Measurements from ENCODE around the gene TPO. TPM values are rescaled to one million over a fixed set of nuclear protein-coding genes. Genes with fewer than 3 reads are reported as not detected.

The TPO gene
- polyA plus RNA-seq, 1 donor from 2014 or later, result not detected

DNA sequence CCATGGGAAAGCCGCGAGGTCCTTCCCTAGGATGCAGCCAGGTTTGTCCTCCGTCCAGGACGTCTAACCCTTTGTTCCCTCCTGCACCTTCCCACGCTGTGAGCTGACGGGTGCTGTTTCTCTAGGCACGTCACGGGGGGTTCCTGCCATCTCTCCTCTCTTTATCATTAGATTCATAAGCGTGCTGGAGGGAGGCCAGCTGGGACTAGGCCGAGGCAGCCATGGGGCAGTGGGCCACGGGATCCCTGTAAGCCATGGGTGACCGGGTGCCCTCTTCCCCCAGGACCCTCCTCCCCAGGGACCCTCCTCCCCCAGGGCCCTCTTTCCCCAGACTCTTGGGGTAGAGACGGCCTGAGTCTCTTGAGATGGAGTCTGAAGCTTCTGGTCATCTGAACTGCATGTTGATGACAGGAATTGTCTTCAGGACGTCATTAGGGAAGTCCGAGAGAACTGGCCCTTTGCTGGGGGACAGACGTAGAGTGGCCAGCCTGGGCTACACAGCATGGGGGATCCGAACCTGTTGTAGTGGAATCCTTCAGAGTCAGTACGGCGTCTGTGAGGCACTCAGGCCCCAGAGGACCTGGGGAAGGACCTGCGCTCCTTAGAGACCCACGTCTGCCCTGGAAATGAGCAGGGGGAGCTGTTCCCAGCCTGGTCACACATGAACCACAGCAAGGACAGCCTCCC is 108.1 kb downstream of the TPO start:
- no peak overlapping the region for H3K4me3 ChIP-seq (ENCODE audit: low read length)

DNA sequence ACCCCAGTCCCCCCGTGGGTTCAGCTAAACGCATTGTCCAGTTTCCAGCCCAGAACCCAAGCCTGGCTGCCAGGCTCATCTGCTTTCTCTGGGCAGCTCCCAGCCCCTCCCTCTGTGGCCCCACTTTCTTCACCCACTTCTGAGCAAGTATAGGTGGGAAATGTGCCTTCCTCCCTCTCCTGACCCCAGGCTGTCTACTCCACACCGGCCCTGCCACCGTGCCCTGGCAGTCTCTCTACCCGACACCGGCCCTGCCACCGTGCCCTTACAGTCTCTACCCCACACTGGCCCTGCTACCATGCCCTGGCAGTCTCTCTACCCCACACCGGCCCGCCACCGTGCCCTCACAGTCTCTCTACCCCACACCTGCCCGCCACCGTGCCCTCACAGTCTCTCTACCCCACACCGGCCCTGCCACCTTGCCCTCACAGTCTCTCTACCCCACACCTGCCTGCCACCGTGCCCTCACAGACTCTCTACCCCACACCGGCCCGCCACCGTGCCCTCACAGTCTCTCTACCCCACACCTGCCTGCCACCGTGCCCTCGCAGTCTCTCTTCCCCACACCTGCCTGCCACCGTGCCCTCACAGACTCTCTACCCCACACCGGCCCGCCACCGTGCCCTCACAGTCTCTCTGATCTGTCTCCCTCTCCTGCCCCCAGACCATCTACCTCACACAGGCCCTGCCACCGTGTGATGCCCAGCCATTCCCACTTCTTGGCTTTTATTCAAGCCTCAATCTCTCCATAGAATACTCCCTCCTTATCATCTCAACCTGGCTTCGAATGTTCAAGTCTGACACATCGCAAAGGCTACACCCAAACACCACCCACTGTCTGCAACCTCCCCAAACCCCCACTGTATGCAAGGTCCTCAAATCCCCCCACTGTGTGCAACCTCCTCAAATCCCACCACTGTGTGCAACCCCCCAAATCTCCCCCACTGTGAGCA is 108.9 kb downstream of the TPO start:
- Histone ChIP-seq H3F3A (ENCODE audit: insufficient read depth, low read length, poor library complexity, severe bottlenecking) (no peaks in the 10 kb centered on the region), H4K20me1 (ENCODE audit: insufficient read depth) (no peaks in the 10 kb centered on the region), H3K27ac (ENCODE audit: low read length) (no peak overlapping the region), H3K4me2 (ENCODE audit: low read length) (no peak overlapping the region), H3K4me3 (ENCODE audit: low read length) (no peak overlapping the region), H3K27me3 (ENCODE audit: insufficient read depth, low read depth, low read length) (no peaks in the 10 kb centered on the region), H2AFZ (ENCODE audit: low read depth, low read length) (no peak overlapping the region), H3K9me2 (ENCODE audit: insufficient read depth, low read length) (no peaks in the 10 kb centered on the region), H3K9ac (ENCODE audit: low read length) (no peak overlapping the region), H3K79me2 (replicated peaks; ENCODE audit: insufficient read depth, low read length) (no peaks in the 10 kb centered on the region), H3K9me3 (ENCODE audit: low read length) (no peaks in the 10 kb centered on the region), H3K36me3 (ENCODE audit: insufficient read depth, low read length) (no peaks in the 10 kb centered on the region)
- TF ChIP-seq SMC3 (conservative IDR thresholded peaks at IDR 0.05; ENCODE audit: poor library complexity) (no peak), EZH2 (IDR thresholded peaks at IDR 0.05; ENCODE audit: borderline replicate concordance, insufficient read depth, low read length, poor library complexity, severe bottlenecking) (no peak), MXI1 (conservative IDR thresholded peaks at IDR 0.05; ENCODE audit: poor library complexity, severe bottlenecking) (no peak), POLR2AphosphoS5 (IDR thresholded peaks at IDR 0.05) (no peak), TAF1 (IDR thresholded peaks at IDR 0.05; ENCODE audit: low read depth) (no peak), EP300 (conservative IDR thresholded peaks at IDR 0.05; ENCODE audit: poor library complexity, severe bottlenecking) (no peak)
- TF ChIP-seq, protein P1, sequence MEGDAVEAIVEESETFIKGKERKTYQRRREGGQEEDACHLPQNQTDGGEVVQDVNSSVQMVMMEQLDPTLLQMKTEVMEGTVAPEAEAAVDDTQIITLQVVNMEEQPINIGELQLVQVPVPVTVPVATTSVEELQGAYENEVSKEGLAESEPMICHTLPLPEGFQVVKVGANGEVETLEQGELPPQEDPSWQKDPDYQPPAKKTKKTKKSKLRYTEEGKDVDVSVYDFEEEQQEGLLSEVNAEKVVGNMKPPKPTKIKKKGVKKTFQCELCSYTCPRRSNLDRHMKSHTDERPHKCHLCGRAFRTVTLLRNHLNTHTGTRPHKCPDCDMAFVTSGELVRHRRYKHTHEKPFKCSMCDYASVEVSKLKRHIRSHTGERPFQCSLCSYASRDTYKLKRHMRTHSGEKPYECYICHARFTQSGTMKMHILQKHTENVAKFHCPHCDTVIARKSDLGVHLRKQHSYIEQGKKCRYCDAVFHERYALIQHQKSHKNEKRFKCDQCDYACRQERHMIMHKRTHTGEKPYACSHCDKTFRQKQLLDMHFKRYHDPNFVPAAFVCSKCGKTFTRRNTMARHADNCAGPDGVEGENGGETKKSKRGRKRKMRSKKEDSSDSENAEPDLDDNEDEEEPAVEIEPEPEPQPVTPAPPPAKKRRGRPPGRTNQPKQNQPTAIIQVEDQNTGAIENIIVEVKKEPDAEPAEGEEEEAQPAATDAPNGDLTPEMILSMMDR (IDR thresholded peaks at IDR 0.05; ENCODE audit: poor library complexity, severe bottlenecking), result no peak

More for the DNA sequence above, 108.1 kb downstream of the TPO start:
- no peak overlapping the region for H3K9ac ChIP-seq (ENCODE audit: low read length)
- no peak overlapping the region for H2AFZ ChIP-seq (ENCODE audit: low read depth, low read length)
- H3K9me2 ChIP-seq (ENCODE audit: insufficient read depth, low read length), result no peaks in the 10 kb centered on the region
- no peaks in the 10 kb centered on the region for H4K20me1 ChIP-seq (ENCODE audit: insufficient read depth)
- H3F3A ChIP-seq (ENCODE audit: insufficient read depth, low read length, poor library complexity, severe bottlenecking), result no peaks in the 10 kb centered on the region
- H3K27ac ChIP-seq (ENCODE audit: low read length), result no peak overlapping the region
- no peaks in the 10 kb centered on the region for H3K27me3 ChIP-seq (ENCODE audit: insufficient read depth, low read depth, low read length)
- H3K79me2 ChIP-seq (replicated peaks; ENCODE audit: insufficient read depth, low read length), result no peaks in the 10 kb centered on the region
- no peak for TF ChIP-seq MXI1 (conservative IDR thresholded peaks at IDR 0.05; ENCODE audit: poor library complexity, severe bottlenecking)
- TF ChIP-seq, protein P2, sequence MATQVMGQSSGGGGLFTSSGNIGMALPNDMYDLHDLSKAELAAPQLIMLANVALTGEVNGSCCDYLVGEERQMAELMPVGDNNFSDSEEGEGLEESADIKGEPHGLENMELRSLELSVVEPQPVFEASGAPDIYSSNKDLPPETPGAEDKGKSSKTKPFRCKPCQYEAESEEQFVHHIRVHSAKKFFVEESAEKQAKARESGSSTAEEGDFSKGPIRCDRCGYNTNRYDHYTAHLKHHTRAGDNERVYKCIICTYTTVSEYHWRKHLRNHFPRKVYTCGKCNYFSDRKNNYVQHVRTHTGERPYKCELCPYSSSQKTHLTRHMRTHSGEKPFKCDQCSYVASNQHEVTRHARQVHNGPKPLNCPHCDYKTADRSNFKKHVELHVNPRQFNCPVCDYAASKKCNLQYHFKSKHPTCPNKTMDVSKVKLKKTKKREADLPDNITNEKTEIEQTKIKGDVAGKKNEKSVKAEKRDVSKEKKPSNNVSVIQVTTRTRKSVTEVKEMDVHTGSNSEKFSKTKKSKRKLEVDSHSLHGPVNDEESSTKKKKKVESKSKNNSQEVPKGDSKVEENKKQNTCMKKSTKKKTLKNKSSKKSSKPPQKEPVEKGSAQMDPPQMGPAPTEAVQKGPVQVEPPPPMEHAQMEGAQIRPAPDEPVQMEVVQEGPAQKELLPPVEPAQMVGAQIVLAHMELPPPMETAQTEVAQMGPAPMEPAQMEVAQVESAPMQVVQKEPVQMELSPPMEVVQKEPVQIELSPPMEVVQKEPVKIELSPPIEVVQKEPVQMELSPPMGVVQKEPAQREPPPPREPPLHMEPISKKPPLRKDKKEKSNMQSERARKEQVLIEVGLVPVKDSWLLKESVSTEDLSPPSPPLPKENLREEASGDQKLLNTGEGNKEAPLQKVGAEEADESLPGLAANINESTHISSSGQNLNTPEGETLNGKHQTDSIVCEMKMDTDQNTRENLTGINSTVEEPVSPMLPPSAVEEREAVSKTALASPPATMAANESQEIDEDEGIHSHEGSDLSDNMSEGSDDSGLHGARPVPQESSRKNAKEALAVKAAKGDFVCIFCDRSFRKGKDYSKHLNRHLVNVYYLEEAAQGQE (IDR thresholded peaks at IDR 0.05; ENCODE audit: borderline replicate concordance), result no peak
- TF ChIP-seq TAF1 (IDR thresholded peaks at IDR 0.05; ENCODE audit: low read depth), result no peak
- TF ChIP-seq POLR2AphosphoS5 (IDR thresholded peaks at IDR 0.05), result no peak
- TF ChIP-seq EP300 (conservative IDR thresholded peaks at IDR 0.05; ENCODE audit: poor library complexity, severe bottlenecking), result no peak
- TF ChIP-seq EZH2 (IDR thresholded peaks at IDR 0.05; ENCODE audit: borderline replicate concordance, insufficient read depth, low read length, poor library complexity, severe bottlenecking), result no peak
- TF ChIP-seq SMC3 (conservative IDR thresholded peaks at IDR 0.05; ENCODE audit: poor library complexity), result no peak
- TF ChIP-seq, protein P1 (IDR thresholded peaks at IDR 0.05; ENCODE audit: poor library complexity, severe bottlenecking), result no peak
- TF ChIP-seq RAD21 (conservative IDR thresholded peaks at IDR 0.05), result no peak
- H3K9me3 ChIP-seq (ENCODE audit: low read length), result no peaks in the 10 kb centered on the region
- H3K4me2 ChIP-seq (ENCODE audit: low read length), result no peak overlapping the region
- H3K36me3 ChIP-seq (ENCODE audit: insufficient read depth, low read length), result no peaks in the 10 kb centered on the region
